ENCODE measurements around the gene ARHGAP24. TPM values are rescaled to one million over a fixed set of nuclear protein-coding genes. Genes with fewer than 3 reads are reported as not detected.
"Not testable (repeated sequence)": the region's sequence is repeated elsewhere in the genome, so short reads cannot be mapped to it uniquely, and the experiment has no call there.

Gene ARHGAP24
- total RNA-seq, 1 donor from 2014 or later, result 9.9 TPM

GRCh38 chr4:85500110-85500867 lies 25.3 kb downstream of the ARHGAP24 start:
- TF ChIP-seq CTCF (conservative IDR thresholded peaks at IDR 0.05; ENCODE audit: low read depth, low read length), result no peak
- DNase-seq (ENCODE audit: low read depth), result no peak
- no peak overlapping the region for H3K4me3 ChIP-seq (ENCODE audit: low read depth, low read length)

- H3K4me3 ChIP-seq (ENCODE audit: low read depth, low read length); DNase-seq (ENCODE audit: low read depth): not testable (repeated sequence)
These were observed 26.2 kb downstream of the ARHGAP24 start for GRCh38 chr4:85501145-85501544.

GRCh38 chr4:85508654-85509053 lies 33.7 kb downstream of the ARHGAP24 start:
- TF ChIP-seq CTCF (conservative IDR thresholded peaks at IDR 0.05; ENCODE audit: low read depth, low read length), result no peak
- H3K4me3 ChIP-seq (ENCODE audit: low read depth, low read length), result no peak overlapping the region
- no peak for DNase-seq (ENCODE audit: low read depth)

- no peak for DNase-seq (ENCODE audit: low read depth)
These were observed 35.1 kb downstream of the ARHGAP24 start for GRCh38 chr4:85509882-85510631.

GRCh38 chr4:85510632-85510984 lies 35.7 kb downstream of the ARHGAP24 start:
- no peak for TF ChIP-seq CTCF (conservative IDR thresholded peaks at IDR 0.05; ENCODE audit: low read depth, low read length)
- no peak for DNase-seq (ENCODE audit: low read depth)
- no peak overlapping the region for H3K4me3 ChIP-seq (ENCODE audit: low read depth, low read length)

More at GRCh38 chr4:85509882-85510631, 35.1 kb downstream of the ARHGAP24 start:
- no peak overlapping the region for H3K4me3 ChIP-seq (ENCODE audit: low read depth, low read length)
- no peak for TF ChIP-seq CTCF (conservative IDR thresholded peaks at IDR 0.05; ENCODE audit: low read depth, low read length)

GRCh38 chr4:85512446-85513205 lies 37.7 kb downstream of the ARHGAP24 start:
- DNase-seq (ENCODE audit: low read depth), result no peak
- no peak for TF ChIP-seq CTCF (conservative IDR thresholded peaks at IDR 0.05; ENCODE audit: low read depth, low read length)
- H3K4me3 ChIP-seq (ENCODE audit: low read depth, low read length), result no peak overlapping the region

GRCh38 chr4:85514117-85514516 lies 39.2 kb downstream of the ARHGAP24 start:
- H3K4me3 ChIP-seq (ENCODE audit: low read depth, low read length), result no peak overlapping the region
- no peak for TF ChIP-seq CTCF (conservative IDR thresholded peaks at IDR 0.05; ENCODE audit: low read depth, low read length)
- DNase-seq (ENCODE audit: low read depth), result no peak

Data from epithelial cell of proximal tubule (primary cell).